H9 (cell line): ENCODE data around the gene TTC13. TPM values are rescaled to one million over a fixed set of nuclear protein-coding genes. Genes with fewer than 3 reads are reported as not detected.

Experiments
- DNase-seq: peaks from one replicate; pipeline ENCODE4 v3.0.0-alpha.2; 2017
- H2AFZ ChIP-seq: one replicate; pipeline ENCODE4 v1.6.1; 2013; ENCODE audit warnings: mild to moderate bottlenecking, low read length, control low read depth, moderate library complexity
- H2AK5ac ChIP-seq: 2 replicates; pipeline ENCODE4 v1.6.1; 2013; ENCODE audit warnings: low read length, control low read depth, mixed read lengths; ENCODE audit not compliant: insufficient read length
- H2BK120ac ChIP-seq: one replicate; pipeline ENCODE4 v1.6.1; 2013; ENCODE audit warnings: low read depth, mild to moderate bottlenecking, low read length, control low read depth, inconsistent platforms; ENCODE audit not compliant: poor library complexity, severe bottlenecking
- H2BK12ac ChIP-seq: 2 replicates; pipeline ENCODE4 v1.6.1; 2013; ENCODE audit warnings: low read length, control low read depth, mixed read lengths, low read depth; ENCODE audit not compliant: insufficient read length
- H2BK15ac ChIP-seq: 2 replicates; pipeline ENCODE4 v1.6.1; 2013; ENCODE audit warnings: low read depth, low read length, control low read depth
- H2BK20ac ChIP-seq: one replicate; pipeline ENCODE4 v1.6.1; 2013; ENCODE audit warnings: low read depth, mild to moderate bottlenecking, low read length, control low read depth, inconsistent platforms; ENCODE audit not compliant: poor library complexity, severe bottlenecking
- H2BK5ac ChIP-seq: 2 replicates; pipeline ENCODE4 v1.6.1; 2013; ENCODE audit warnings: low read length, control low read depth, mixed read lengths; ENCODE audit not compliant: insufficient read length
- H3K14ac ChIP-seq: 2 replicates; pipeline ENCODE4 v1.6.1; 2013; ENCODE audit warnings: low read length, control low read depth; ENCODE audit not compliant: insufficient read depth
- H3K18ac ChIP-seq: 2 replicates; pipeline ENCODE4 v1.6.1; 2013; ENCODE audit warnings: low read depth, mild to moderate bottlenecking, mixed read lengths, low read length, control low read depth; ENCODE audit not compliant: insufficient read length
- H3K23ac ChIP-seq: 2 replicates; pipeline ENCODE4 v1.6.1; 2013; ENCODE audit warnings: low read length, control low read depth, mixed read lengths, low read depth; ENCODE audit not compliant: insufficient read length
- H3K23me2 ChIP-seq: 2 replicates; pipeline ENCODE4 v1.6.1; 2013; ENCODE audit warnings: low read depth, mild to moderate bottlenecking, mixed read lengths, low read length, control low read depth; ENCODE audit not compliant: insufficient read length, poor library complexity, severe bottlenecking
- H3K27ac ChIP-seq: 2 replicates; pipeline ENCODE4 v1.5.1; 2013; ENCODE audit warnings: low read length, control low read depth, mixed read lengths, low read depth; ENCODE audit not compliant: insufficient read length
- H3K27me3 ChIP-seq: 2 replicates; pipeline ENCODE4 v1.6.1; 2013; ENCODE audit warnings: low read length, control low read depth, inconsistent platforms; ENCODE audit not compliant: insufficient read depth
- H3K4ac ChIP-seq: 2 replicates; pipeline ENCODE4 v1.6.1; 2013; ENCODE audit warnings: low read depth, mild to moderate bottlenecking, control low read depth, inconsistent platforms, low read length, moderate library complexity
- H3K4me1 ChIP-seq: 2 replicates; pipeline ENCODE4 v1.6.1; 2013; ENCODE audit warnings: low read length, control low read depth, inconsistent platforms; ENCODE audit not compliant: insufficient read depth
- H3K4me2 ChIP-seq: 2 replicates; pipeline ENCODE4 v1.6.1; 2013; ENCODE audit warnings: low read length, control low read depth, mixed read lengths; ENCODE audit not compliant: insufficient read length, insufficient read depth
- H3K56ac ChIP-seq: 2 replicates; pipeline ENCODE4 v1.6.1; 2013; ENCODE audit warnings: low read depth, mild to moderate bottlenecking, mixed read lengths, low read length, control low read depth; ENCODE audit not compliant: insufficient read length
- H3K79me1 ChIP-seq: 2 replicates; pipeline ENCODE4 v1.6.1; 2013; ENCODE audit warnings: low read depth, mild to moderate bottlenecking, moderate library complexity, low read length, control low read depth, inconsistent platforms; ENCODE audit not compliant: insufficient read depth, poor library complexity, severe bottlenecking
- H3K79me2 ChIP-seq: 2 replicates; pipeline ENCODE4 v1.6.1; 2013; ENCODE audit warnings: low read length, control low read depth, inconsistent platforms; ENCODE audit not compliant: insufficient read depth
- H3K9ac ChIP-seq: 2 replicates; pipeline ENCODE4 v1.6.1; 2013; ENCODE audit warnings: low read length, control low read depth, mixed read lengths; ENCODE audit not compliant: insufficient read length; ENCODE audit errors: extremely low read depth
- H3K9me3 ChIP-seq: one replicate; pipeline ENCODE4 v1.6.1; 2013; ENCODE audit warnings: low read depth, low read length, inconsistent platforms; ENCODE audit not compliant: control insufficient read depth
- H3T11ph ChIP-seq: one replicate; pipeline ENCODE4 v1.6.1; 2013; ENCODE audit warnings: mild to moderate bottlenecking, low read length, control low read depth, inconsistent platforms
- H4K20me1 ChIP-seq: one replicate; pipeline ENCODE4 v1.6.1; 2013; ENCODE audit not compliant: control insufficient read depth, insufficient read length, insufficient read depth
- H4K5ac ChIP-seq: 2 replicates; pipeline ENCODE4 v1.6.1; 2013; ENCODE audit warnings: low read depth, mild to moderate bottlenecking, mixed read lengths, low read length, control low read depth; ENCODE audit not compliant: insufficient read length
- H4K8ac ChIP-seq: replicated peaks from 2 replicates; pipeline ENCODE4 v1.6.1; 2013; ENCODE audit warnings: low read length, control low read depth, mixed read lengths, low read depth; ENCODE audit not compliant: insufficient read length
- H4K91ac ChIP-seq: 2 replicates; pipeline ENCODE4 v1.6.1; 2013; ENCODE audit warnings: low read depth, mild to moderate bottlenecking, moderate library complexity, mixed read lengths, low read length, control low read depth; ENCODE audit not compliant: insufficient read length
- H3K27ac Mint-ChIP-seq, 3 experiments: 2 replicates in 2 of 3; 3 replicates in 1 of 3; pipeline ENCODE4 v1.8.0; 2020 to 2021; ENCODE audit warnings: mixed read lengths in 3 of 3, mild to moderate bottlenecking in 1 of 3, moderate library complexity in 1 of 3
- H3K27me3 Mint-ChIP-seq: 2 replicates; pipeline ENCODE4 v1.8.0; 2021; ENCODE audit warnings: low read depth, mild to moderate bottlenecking, moderate library complexity, mixed read lengths
- H3K36me3 Mint-ChIP-seq, 3 experiments: 2 replicates in 2 of 3; 3 replicates in 1 of 3; pipeline ENCODE4 v1.8.0; 2020 to 2021; ENCODE audit warnings: low read depth in 3 of 3, mixed read lengths in 3 of 3; ENCODE audit not compliant: insufficient read depth in 1 of 3
- H3K4me1 Mint-ChIP-seq, 2 experiments: 2 replicates each; pipeline ENCODE4 v1.8.0; 2020; ENCODE audit warnings: mixed read lengths in 2 of 2
- H3K4me3 Mint-ChIP-seq, 2 experiments: 2 replicates in 1 of 2; 3 replicates in 1 of 2; pipeline ENCODE4 v1.8.0; 2020 to 2021; ENCODE audit warnings: mild to moderate bottlenecking in 2 of 2, mixed read lengths in 2 of 2, moderate library complexity in 1 of 2
- H3K9me3 Mint-ChIP-seq, 2 experiments: 2 replicates in 1 of 2; 3 replicates in 1 of 2; pipeline ENCODE4 v1.8.0; 2020; ENCODE audit warnings: mild to moderate bottlenecking in 2 of 2, mixed read lengths in 2 of 2, moderate library complexity in 1 of 2
- WGBS: extraction: QIAGEN DNeasy Blood & Tissue Kit; methylation state at CpG from one replicate; pipeline ENCODE4 v1.1.7; 2013; ENCODE audit warnings: missing lambda C conversion rate, low lambda C conversion rate, mixed read lengths; ENCODE audit not compliant: insufficient read length; ENCODE audit errors: extremely low coverage; 5-methylcytosine and 5-hydroxymethylcytosine counted together
- total RNA-seq: library from RNA; stranded (reverse); gene quantifications from 2 replicates; pipeline ENCODE4 v1.2.1, GENCODE V29; 2021
- TF ChIP-seq, protein P1 (sequence below): fragments of 200-600 bp; sonication (generic); conservative IDR thresholded peaks from 3 replicates; pipeline ENCODE4 v1.8.0; 2021; ENCODE audit warnings: antibody characterized with exemption, mild to moderate bottlenecking

Gene TTC13
- total RNA-seq, 1 experiment from 2014 or later = 7.6 TPM

DNA sequence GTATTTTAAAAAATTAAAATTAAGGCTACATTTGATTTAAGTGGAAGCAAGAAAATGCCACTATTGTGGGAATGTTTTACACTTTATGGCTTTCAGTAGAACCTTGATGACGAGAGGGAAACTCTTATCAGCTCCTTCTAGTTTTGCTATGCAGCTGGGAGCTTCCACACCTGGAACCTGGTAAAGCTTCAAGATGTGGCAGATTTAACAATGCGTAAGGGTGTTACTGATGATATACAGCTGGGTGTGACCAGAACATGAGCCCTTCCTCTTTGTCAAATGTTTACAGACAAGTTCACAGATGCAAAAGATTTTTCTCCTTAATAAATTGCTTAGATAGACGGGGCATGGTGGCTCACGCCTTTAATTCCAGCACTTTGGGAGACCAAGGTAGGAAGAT lies 20.3 kb downstream of the TTC13 start:
- H3K79me1 ChIP-seq = no peaks in the 10 kb centered on the region
- H3T11ph ChIP-seq = no peak overlapping the region
- no peak overlapping the region for H4K8ac ChIP-seq
- TF ChIP-seq, protein P1, sequence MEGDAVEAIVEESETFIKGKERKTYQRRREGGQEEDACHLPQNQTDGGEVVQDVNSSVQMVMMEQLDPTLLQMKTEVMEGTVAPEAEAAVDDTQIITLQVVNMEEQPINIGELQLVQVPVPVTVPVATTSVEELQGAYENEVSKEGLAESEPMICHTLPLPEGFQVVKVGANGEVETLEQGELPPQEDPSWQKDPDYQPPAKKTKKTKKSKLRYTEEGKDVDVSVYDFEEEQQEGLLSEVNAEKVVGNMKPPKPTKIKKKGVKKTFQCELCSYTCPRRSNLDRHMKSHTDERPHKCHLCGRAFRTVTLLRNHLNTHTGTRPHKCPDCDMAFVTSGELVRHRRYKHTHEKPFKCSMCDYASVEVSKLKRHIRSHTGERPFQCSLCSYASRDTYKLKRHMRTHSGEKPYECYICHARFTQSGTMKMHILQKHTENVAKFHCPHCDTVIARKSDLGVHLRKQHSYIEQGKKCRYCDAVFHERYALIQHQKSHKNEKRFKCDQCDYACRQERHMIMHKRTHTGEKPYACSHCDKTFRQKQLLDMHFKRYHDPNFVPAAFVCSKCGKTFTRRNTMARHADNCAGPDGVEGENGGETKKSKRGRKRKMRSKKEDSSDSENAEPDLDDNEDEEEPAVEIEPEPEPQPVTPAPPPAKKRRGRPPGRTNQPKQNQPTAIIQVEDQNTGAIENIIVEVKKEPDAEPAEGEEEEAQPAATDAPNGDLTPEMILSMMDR = no peak
- H3K4me2 ChIP-seq = no peak overlapping the region
- H2AFZ ChIP-seq = no peak overlapping the region
- H3K18ac ChIP-seq = no peak overlapping the region
- no peak overlapping the region for H3K4me3 Mint-ChIP-seq
- no peak overlapping the region for H4K5ac ChIP-seq
- peaks cover 2% of the 10 kb centered on the region; the same call in 1 of the 2 replicates for H3K27me3 ChIP-seq
- no peaks in the 10 kb centered on the region for H3K9me3 ChIP-seq
- H2BK12ac ChIP-seq = no peak overlapping the region
- H2BK20ac ChIP-seq = no peak overlapping the region
- H3K36me3 Mint-ChIP-seq = no peaks in the 10 kb centered on the region; a peak in 2 of 7 replicates
- H3K27ac ChIP-seq = no peak overlapping the region
- H3K23me2 ChIP-seq = no peaks in the 10 kb centered on the region
- H3K27me3 Mint-ChIP-seq = peaks cover 6% of the 10 kb centered on the region
- H3K79me2 ChIP-seq = no peaks in the 10 kb centered on the region
- H4K91ac ChIP-seq = no peak overlapping the region
- H3K56ac ChIP-seq = no peak overlapping the region
- H3K14ac ChIP-seq = no peak overlapping the region
- H3K4me1 ChIP-seq = no peaks in the 10 kb centered on the region
- H2AK5ac ChIP-seq = no peak overlapping the region
- H2BK15ac ChIP-seq = no peak overlapping the region
- no CpG with 5 or more reads among the region's 4 CpGs for WGBS
- H3K27ac Mint-ChIP-seq = no peak overlapping the region
- DNase-seq = no peak
- H3K23ac ChIP-seq = no peak overlapping the region
- no peaks in the 10 kb centered on the region for H3K9me3 Mint-ChIP-seq
- H3K9ac ChIP-seq = no peak overlapping the region
- no peaks in the 10 kb centered on the region for H4K20me1 ChIP-seq
- H2BK120ac ChIP-seq = no peak overlapping the region
- no peak overlapping the region for H3K4ac ChIP-seq
- H3K4me1 Mint-ChIP-seq = no peaks in the 10 kb centered on the region
- H2BK5ac ChIP-seq = no peak overlapping the region
